ENCODE data around the gene MOV10L1.

MOV10L1 gene

DNA sequence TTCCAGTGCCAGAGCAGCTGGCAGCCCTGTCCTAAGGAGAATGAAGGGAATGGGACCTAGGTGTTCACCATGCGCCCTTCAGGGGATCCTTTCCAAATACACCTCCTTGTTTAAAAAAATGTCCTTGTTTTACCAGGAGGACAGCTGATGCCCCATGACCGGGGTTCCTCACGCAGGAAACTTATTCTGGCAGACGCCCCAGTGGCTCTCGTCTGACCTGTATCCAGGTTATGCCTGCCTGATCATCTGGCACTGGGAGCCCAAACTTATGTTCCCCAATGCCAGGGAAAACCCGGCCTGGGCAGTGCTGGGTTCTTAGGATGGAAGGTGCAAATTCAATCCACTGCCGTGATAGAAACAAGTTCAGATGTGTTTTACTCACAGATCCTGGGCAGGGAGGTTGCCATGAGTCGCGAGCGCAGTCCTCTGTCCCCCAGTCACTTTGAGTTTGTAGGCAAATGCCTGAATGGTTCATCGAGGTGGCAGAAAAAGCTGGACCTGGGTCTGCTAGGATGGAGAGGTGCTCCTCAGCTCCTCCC, 31.5 kb downstream of the MOV10L1 start:
- no peak overlapping the region for H3K27ac ChIP-seq (ENCODE audit: insufficient read depth in 1 of 2, low read depth in 1 of 2, low read length in 2 of 2, poor library complexity in 1 of 2, severe bottlenecking in 2 of 2)
- peaks cover 0 to 2% (median 0%) of the 10 kb centered on the region in 5 experiments for H3K27me3 ChIP-seq (replicated peaks in 2 of 5; ENCODE audit: control insufficient read depth in 4 of 5, insufficient read depth in 5 of 5, low read length in 4 of 5)
- peaks cover 3 to 14% (median 6%) of the 10 kb centered on the region in 5 experiments for H3K9me3 ChIP-seq (ENCODE audit: control extremely low read depth in 1 of 5, control insufficient read depth in 4 of 5, insufficient read depth in 2 of 5, low read depth in 1 of 5, low read length in 4 of 5)
- H3K4me3 ChIP-seq (ENCODE audit: control insufficient read depth in 1 of 7, extremely low read depth in 1 of 7, insufficient read depth in 4 of 7, low read depth in 2 of 7, low read length in 6 of 7): no peak overlapping the region
- POLR2A ChIA-PET: interaction anchor here (1.1 kb wide), 1 partner anchor 9 kb away, joined by 3 read pairs; no protein-coding TSS in a partner anchor
- 83% methylated on average over 9 of the region's 11 CpGs for WGBS (ENCODE audit: insufficient coverage)
- no peak for DNase-seq
- CTCF ChIA-PET: interaction anchor here (1.5 kb wide), 1 partner anchor 22 kb away, joined by 3 read pairs; no protein-coding TSS in a partner anchor
- no peaks in the 10 kb centered on the region for H3K36me3 ChIP-seq (ENCODE audit: control insufficient read depth in 4 of 4, insufficient read depth in 4 of 4, low read length in 3 of 4)
- H3K4me1 ChIP-seq (ENCODE audit: control extremely low read depth in 1 of 4, control insufficient read depth in 4 of 4, insufficient read depth in 4 of 4, low read length in 3 of 4): peaks cover 2 to 14% (median 4%) of the 10 kb centered on the region in 4 experiments

DNA sequence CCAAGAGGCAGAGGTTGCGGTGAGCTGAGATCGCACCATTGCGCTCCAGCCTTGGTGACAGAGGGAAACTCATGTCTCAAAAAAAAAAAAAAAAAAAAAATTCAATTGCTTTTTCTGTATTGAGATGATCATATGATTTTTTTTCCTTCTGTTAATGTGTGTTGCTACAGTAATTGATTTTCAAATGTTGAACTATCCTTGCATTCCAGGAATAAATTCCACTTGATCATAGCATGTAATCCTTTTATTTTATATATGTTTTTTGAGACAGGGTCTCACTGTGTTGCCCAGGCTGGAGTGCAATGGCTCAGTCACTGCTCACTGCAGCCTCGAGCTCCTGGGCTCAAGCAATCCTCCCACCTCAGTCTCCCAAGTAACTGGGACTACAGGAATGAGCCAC, 33.3 kb downstream of the MOV10L1 start:
- ChIA-PET POLR2A (no interaction called here), CTCF (interaction anchor here (1.2 to 1.3 kb wide), 2 partner anchors 11 to 20 kb away, joined by 3 read pairs; no protein-coding TSS in a partner anchor)
- no peak overlapping the region for H3K27ac ChIP-seq (ENCODE audit: insufficient read depth in 1 of 2, low read depth in 1 of 2, low read length in 2 of 2, poor library complexity in 1 of 2, severe bottlenecking in 2 of 2)
- no peak overlapping the region for H3K4me3 ChIP-seq (ENCODE audit: control insufficient read depth in 1 of 7, extremely low read depth in 1 of 7, insufficient read depth in 4 of 7, low read depth in 2 of 7, low read length in 6 of 7)
- H3K9me3 ChIP-seq (ENCODE audit: control extremely low read depth in 1 of 5, control insufficient read depth in 4 of 5, insufficient read depth in 2 of 5, low read depth in 1 of 5, low read length in 4 of 5): peaks cover 3 to 14% (median 6%) of the 10 kb centered on the region in 5 experiments
- peaks cover 2 to 13% (median 4%) of the 10 kb centered on the region in 4 experiments for H3K4me1 ChIP-seq (ENCODE audit: control extremely low read depth in 1 of 4, control insufficient read depth in 4 of 4, insufficient read depth in 4 of 4, low read length in 3 of 4)
- 82% methylated on average over 2 of the region's 4 CpGs for WGBS (ENCODE audit: insufficient coverage)
- no peaks in the 10 kb centered on the region for H3K36me3 ChIP-seq (ENCODE audit: control insufficient read depth in 4 of 4, insufficient read depth in 4 of 4, low read length in 3 of 4)
- no peak for DNase-seq
- H3K27me3 ChIP-seq (replicated peaks in 2 of 5; ENCODE audit: control insufficient read depth in 4 of 5, insufficient read depth in 5 of 5, low read length in 4 of 5): peaks cover 0 to 2% (median 0%) of the 10 kb centered on the region in 5 experiments

DNA sequence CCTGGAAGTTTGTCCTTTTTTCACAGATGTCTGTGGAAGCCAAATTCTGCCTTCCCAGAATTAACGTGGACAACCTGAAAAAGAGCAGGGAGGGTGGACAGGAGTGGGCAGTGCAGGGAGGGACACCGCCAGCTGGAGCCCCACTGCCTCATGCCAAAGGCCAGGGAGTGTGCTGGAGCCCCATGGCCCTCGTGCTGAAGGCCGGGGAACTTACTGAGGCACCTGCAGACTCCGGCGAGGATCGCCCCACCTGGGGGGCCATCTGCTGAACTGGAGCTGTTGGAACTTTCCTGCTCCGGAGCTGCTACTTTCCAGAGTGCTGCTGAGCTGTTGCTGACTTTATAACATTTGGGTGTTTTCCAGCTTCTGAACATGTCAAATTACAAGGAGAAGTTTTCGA, 35.2 kb downstream of the MOV10L1 start:
- Histone ChIP-seq H3K27me3 (replicated peaks in 2 of 5; ENCODE audit: control insufficient read depth in 4 of 5, insufficient read depth in 5 of 5, low read length in 4 of 5) (no peaks in the 10 kb centered on the region), H3K36me3 (ENCODE audit: control insufficient read depth in 4 of 4, insufficient read depth in 4 of 4, low read length in 3 of 4) (no peaks in the 10 kb centered on the region), H3K4me3 (ENCODE audit: control insufficient read depth in 1 of 7, extremely low read depth in 1 of 7, insufficient read depth in 4 of 7, low read depth in 2 of 7, low read length in 6 of 7) (no peak overlapping the region), H3K4me1 (ENCODE audit: control extremely low read depth in 1 of 4, control insufficient read depth in 4 of 4, insufficient read depth in 4 of 4, low read length in 3 of 4) (peaks cover 0 to 2% (median 0%) of the 10 kb centered on the region in 4 experiments), H3K27ac (ENCODE audit: insufficient read depth in 1 of 2, low read depth in 1 of 2, low read length in 2 of 2, poor library complexity in 1 of 2, severe bottlenecking in 2 of 2) (no peak overlapping the region), H3K9me3 (ENCODE audit: control extremely low read depth in 1 of 5, control insufficient read depth in 4 of 5, insufficient read depth in 2 of 5, low read depth in 1 of 5, low read length in 4 of 5) (peaks cover 3 to 14% (median 6%) of the 10 kb centered on the region in 5 experiments)
- ChIA-PET CTCF (interaction anchor here (1.3 to 1.4 kb wide), 2 partner anchors 19 to 65 kb away, joined by 3 to 4 read pairs; no protein-coding TSS in a partner anchor), POLR2A (no interaction called here)
- WGBS (ENCODE audit: insufficient coverage): 94% methylated on average over 9 of the region's 9 CpGs
- no peak for DNase-seq

DNA sequence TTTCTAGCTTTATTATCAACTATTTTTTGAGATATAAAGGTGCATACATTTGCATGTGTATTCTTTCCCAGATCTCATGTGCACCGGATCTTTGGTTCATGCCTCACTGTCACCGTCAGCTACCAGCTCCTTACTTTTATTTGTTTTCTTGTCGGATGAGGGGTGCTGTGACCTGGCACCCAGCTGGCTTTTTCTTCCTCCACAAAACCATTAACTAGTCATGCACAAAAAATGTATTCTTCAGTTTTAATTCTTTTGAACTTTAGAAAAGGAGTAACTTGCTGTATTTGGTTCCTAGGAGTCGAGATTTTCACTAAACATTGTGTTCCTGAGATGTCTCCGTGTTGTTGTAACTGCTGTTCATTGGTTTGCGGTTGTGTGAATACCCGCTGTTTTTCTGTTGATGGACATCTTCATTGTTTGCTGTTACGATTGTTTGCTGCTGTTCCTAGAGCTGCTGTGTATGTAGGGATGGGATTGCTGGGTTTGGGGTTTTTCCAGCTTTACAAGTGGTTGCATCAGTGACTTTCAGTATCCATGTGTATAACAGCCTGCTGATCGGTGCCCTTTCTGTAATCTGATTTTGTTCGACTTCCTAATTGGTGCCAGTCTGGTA, 39.4 kb downstream of the MOV10L1 start:
- Histone ChIP-seq H3K4me1 (ENCODE audit: control extremely low read depth in 1 of 4, control insufficient read depth in 4 of 4, insufficient read depth in 4 of 4, low read length in 3 of 4) (peaks cover 0 to under 1% (median 0%) of the 10 kb centered on the region in 4 experiments), H3K27ac (ENCODE audit: insufficient read depth in 1 of 2, low read depth in 1 of 2, low read length in 2 of 2, poor library complexity in 1 of 2, severe bottlenecking in 2 of 2) (no peak overlapping the region), H3K36me3 (ENCODE audit: control insufficient read depth in 4 of 4, insufficient read depth in 4 of 4, low read length in 3 of 4) (no peaks in the 10 kb centered on the region), H3K4me3 (ENCODE audit: control insufficient read depth in 1 of 7, extremely low read depth in 1 of 7, insufficient read depth in 4 of 7, low read depth in 2 of 7, low read length in 6 of 7) (no peak overlapping the region), H3K9me3 (ENCODE audit: control extremely low read depth in 1 of 5, control insufficient read depth in 4 of 5, insufficient read depth in 2 of 5, low read depth in 1 of 5, low read length in 4 of 5) (peaks cover 0 to 5% (median 0%) of the 10 kb centered on the region in 5 experiments), H3K27me3 (replicated peaks in 2 of 5; ENCODE audit: control insufficient read depth in 4 of 5, insufficient read depth in 5 of 5, low read length in 4 of 5) (no peaks in the 10 kb centered on the region)
- 94% methylated on average over 9 of the region's 10 CpGs for WGBS (ENCODE audit: insufficient coverage)
- POLR2A ChIA-PET: no interaction called here
- no peak for DNase-seq
- CTCF ChIA-PET: interaction anchor here (0.6 to 1.5 kb wide), 2 partner anchors 14 to 20 kb away, joined by 5 to 6 read pairs; no protein-coding TSS in a partner anchor

- 67% methylated on average over 2 of the region's 4 CpGs for WGBS (ENCODE audit: insufficient coverage)
- no peaks in the 10 kb centered on the region for H3K36me3 ChIP-seq (ENCODE audit: control insufficient read depth in 4 of 4, insufficient read depth in 4 of 4, low read length in 3 of 4)
- POLR2A ChIA-PET: no interaction called here
- CTCF ChIA-PET: interaction anchor here (0.8 to 1.6 kb wide), 3 partner anchors 10 to 17 kb away, joined by 3 to 4 read pairs (median 3); no protein-coding TSS in a partner anchor
- no peak overlapping the region for H3K27ac ChIP-seq (ENCODE audit: insufficient read depth in 1 of 2, low read depth in 1 of 2, low read length in 2 of 2, poor library complexity in 1 of 2, severe bottlenecking in 2 of 2)
- H3K4me1 ChIP-seq (ENCODE audit: control extremely low read depth in 1 of 4, control insufficient read depth in 4 of 4, insufficient read depth in 4 of 4, low read length in 3 of 4): no peaks in the 10 kb centered on the region
- no peak for DNase-seq
- H3K9me3 ChIP-seq (ENCODE audit: control extremely low read depth in 1 of 5, control insufficient read depth in 4 of 5, insufficient read depth in 2 of 5, low read depth in 1 of 5, low read length in 4 of 5): peaks cover 0 to 5% (median 0%) of the 10 kb centered on the region in 5 experiments
- no peak overlapping the region for H3K4me3 ChIP-seq (ENCODE audit: control insufficient read depth in 1 of 7, extremely low read depth in 1 of 7, insufficient read depth in 4 of 7, low read depth in 2 of 7, low read length in 6 of 7)
- no peaks in the 10 kb centered on the region for H3K27me3 ChIP-seq (replicated peaks in 2 of 5; ENCODE audit: control insufficient read depth in 4 of 5, insufficient read depth in 5 of 5, low read length in 4 of 5)
Measured at GRCh38 chr22:50131894-50132293, 42.1 kb downstream of the MOV10L1 start.

DNA sequence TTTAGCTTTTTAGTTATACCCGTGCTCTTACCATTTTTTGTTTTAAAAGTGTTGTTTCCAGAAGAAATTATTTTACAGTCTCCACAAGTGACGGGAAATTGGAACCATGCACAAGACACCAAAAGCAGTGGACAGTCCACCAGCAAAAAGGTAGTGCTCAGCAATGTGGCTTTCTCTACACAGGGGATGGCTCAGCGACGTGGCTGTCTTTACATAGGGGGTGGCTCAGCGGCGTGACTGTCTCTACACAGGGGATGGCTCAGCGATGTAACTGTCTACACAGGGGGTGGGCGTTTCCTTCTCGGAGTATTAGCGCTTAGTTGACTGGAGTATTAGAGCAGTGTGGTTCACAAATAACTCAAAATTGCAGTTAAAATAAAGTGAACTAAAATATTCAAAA, 44.7 kb downstream of the MOV10L1 start:
- POLR2A ChIA-PET: no interaction called here
- WGBS (ENCODE audit: insufficient coverage): 88% methylated on average over 4 of the region's 10 CpGs
- Histone ChIP-seq H3K4me3 (ENCODE audit: control insufficient read depth in 1 of 7, extremely low read depth in 1 of 7, insufficient read depth in 4 of 7, low read depth in 2 of 7, low read length in 6 of 7) (no peak overlapping the region), H3K27ac (ENCODE audit: insufficient read depth in 1 of 2, low read depth in 1 of 2, low read length in 2 of 2, poor library complexity in 1 of 2, severe bottlenecking in 2 of 2) (no peak overlapping the region), H3K27me3 (replicated peaks in 2 of 5; ENCODE audit: control insufficient read depth in 4 of 5, insufficient read depth in 5 of 5, low read length in 4 of 5) (no peaks in the 10 kb centered on the region), H3K36me3 (ENCODE audit: control insufficient read depth in 4 of 4, insufficient read depth in 4 of 4, low read length in 3 of 4) (no peaks in the 10 kb centered on the region), H3K9me3 (ENCODE audit: control extremely low read depth in 1 of 5, control insufficient read depth in 4 of 5, insufficient read depth in 2 of 5, low read depth in 1 of 5, low read length in 4 of 5) (peaks cover 0 to 5% (median 0%) of the 10 kb centered on the region in 5 experiments), H3K4me1 (ENCODE audit: control extremely low read depth in 1 of 4, control insufficient read depth in 4 of 4, insufficient read depth in 4 of 4, low read length in 3 of 4) (no peaks in the 10 kb centered on the region)
- CTCF ChIA-PET: no interaction called here
- DNase-seq: no peak

- Histone ChIP-seq H3K36me3 (ENCODE audit: control insufficient read depth in 4 of 4, insufficient read depth in 4 of 4, low read length in 3 of 4) (no peaks in the 10 kb centered on the region), H3K27me3 (replicated peaks in 2 of 5; ENCODE audit: control insufficient read depth in 4 of 5, insufficient read depth in 5 of 5, low read length in 4 of 5) (no peaks in the 10 kb centered on the region), H3K27ac (ENCODE audit: insufficient read depth in 1 of 2, low read depth in 1 of 2, low read length in 2 of 2, poor library complexity in 1 of 2, severe bottlenecking in 2 of 2) (no peak overlapping the region), H3K4me3 (ENCODE audit: control insufficient read depth in 1 of 7, extremely low read depth in 1 of 7, insufficient read depth in 4 of 7, low read depth in 2 of 7, low read length in 6 of 7) (no peak overlapping the region), H3K9me3 (ENCODE audit: control extremely low read depth in 1 of 5, control insufficient read depth in 4 of 5, insufficient read depth in 2 of 5, low read depth in 1 of 5, low read length in 4 of 5) (peaks cover 0 to 4% (median 0%) of the 10 kb centered on the region in 5 experiments), H3K4me1 (ENCODE audit: control extremely low read depth in 1 of 4, control insufficient read depth in 4 of 4, insufficient read depth in 4 of 4, low read length in 3 of 4) (peaks cover 0 to 2% (median 0%) of the 10 kb centered on the region in 4 experiments)
- POLR2A ChIA-PET: no interaction called here
- CTCF ChIA-PET: interaction anchor here (0.9 to 2.1 kb wide), 3 partner anchors 12 to 75 kb away, joined by 3 to 11 read pairs (median 3); no protein-coding TSS in a partner anchor
- 100% methylated on average over 2 of the region's 5 CpGs for WGBS (ENCODE audit: insufficient coverage)
- no peak for DNase-seq
Measured at GRCh38 chr22:50136581-50137015, 46.8 kb downstream of the MOV10L1 start.
